Measurements from ENCODE around the gene NOXA1.

The NOXA1 gene

DNA sequence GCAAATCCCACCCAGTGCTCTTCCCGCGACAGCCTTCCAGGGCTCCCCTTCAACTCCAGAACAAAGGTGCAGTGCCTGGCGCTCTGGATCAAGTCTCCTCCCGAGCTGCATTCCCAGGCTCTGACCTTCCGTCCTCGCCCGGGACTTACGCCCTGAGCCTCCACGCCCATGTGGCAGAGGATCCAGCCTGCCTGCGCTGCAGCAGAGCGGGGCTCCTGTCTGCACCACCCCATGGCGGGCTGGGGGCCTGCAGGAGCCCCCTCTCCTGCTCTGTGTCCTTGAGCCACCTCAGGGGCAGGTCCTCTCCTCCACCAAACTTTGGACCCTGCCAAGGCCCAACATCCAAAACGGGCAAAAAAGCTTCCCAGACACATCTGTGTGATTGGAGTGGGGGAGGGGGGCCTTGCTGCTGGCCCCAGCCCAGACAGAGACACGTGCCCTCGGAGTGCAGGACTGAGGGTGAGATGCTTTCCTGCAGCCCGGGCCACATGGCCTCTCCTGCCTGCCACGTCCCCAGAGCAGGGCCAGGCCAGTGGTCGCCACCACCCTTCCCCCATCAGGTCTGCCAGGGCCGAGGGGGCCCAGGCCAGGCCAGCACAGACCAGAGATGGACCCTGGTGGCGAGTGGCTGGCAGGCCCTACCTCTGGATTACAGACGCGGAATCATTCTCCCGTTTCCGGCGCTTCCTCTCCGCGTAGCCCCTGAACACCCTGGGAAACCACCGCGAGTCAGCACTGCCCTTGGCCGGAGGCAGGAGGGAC is 31.6 kb downstream of the NOXA1 start:
- DNase-seq (ENCODE audit: low spot score), result no peak

DNA sequence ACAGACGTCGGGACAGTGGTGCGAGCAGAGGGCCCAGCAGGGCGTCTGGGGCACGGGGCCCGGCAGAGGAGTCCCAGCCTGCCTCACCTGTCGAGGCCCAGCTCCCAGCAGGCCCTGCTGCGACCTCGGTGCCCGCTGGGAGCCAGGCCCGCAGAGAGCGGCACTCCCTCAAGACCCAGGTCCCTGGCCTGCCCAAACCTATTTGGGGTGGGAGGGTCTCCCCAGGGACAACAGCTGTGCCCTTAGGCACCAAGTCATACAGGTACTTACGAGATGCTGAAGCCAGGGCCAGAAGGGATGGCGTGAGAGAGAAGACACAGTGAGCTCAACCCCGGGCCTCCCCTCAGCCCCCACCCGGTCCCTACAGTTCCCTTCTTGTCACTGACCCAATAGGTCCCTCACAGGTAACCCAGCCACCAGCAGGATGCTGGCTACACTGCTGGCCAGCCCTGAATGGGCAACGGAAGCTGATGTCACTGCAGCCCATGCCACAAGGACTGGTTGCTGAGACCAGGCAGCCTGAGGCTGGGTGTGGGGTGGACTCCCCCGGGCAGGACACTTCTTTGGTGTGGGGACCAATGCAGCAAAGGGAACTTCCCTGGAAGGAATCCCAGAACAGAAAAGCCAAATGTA is 32.3 kb downstream of the NOXA1 start:
- no peak for DNase-seq (ENCODE audit: low spot score)

DNA sequence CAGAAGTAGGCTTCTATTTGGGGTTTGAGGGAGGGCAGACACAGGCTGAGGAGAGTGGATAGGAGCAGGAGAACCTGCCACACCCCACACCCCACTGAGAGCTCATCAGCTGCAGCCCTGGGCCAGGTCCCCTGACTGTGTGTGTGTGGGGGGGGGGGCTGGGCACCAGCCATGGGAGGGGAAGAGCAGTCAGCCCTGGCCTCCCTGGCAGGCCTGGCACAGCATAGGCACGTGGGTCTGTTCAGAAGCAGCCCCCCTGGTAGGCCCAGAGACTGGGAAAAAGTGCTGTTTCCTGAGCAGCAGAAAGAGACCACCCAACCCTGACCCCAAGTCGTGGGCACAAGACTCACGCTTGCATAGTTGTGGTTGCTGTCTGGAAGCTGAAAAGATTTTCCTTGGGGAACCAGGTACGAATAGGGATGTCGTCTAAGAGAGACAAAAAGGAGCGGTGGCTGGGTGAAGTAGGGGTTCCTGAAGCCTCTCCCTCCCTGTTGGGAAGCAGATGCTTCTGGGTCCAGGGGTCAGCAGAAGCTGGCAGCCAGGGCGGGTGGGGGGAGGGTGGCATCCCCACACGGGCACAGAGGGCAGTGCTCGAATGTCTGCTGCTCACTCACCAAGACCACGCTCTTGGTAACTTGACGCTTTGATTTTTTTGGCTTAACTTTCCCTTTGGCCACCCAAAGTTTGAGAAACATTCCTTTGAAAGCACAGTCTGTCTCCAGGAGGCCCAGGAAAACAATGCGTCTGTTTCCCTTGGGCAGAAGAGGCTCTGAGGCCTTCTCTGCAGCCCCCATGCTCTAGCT is 33.1 kb downstream of the NOXA1 start:
- DNase-seq (ENCODE audit: low spot score), result no peak

DNA sequence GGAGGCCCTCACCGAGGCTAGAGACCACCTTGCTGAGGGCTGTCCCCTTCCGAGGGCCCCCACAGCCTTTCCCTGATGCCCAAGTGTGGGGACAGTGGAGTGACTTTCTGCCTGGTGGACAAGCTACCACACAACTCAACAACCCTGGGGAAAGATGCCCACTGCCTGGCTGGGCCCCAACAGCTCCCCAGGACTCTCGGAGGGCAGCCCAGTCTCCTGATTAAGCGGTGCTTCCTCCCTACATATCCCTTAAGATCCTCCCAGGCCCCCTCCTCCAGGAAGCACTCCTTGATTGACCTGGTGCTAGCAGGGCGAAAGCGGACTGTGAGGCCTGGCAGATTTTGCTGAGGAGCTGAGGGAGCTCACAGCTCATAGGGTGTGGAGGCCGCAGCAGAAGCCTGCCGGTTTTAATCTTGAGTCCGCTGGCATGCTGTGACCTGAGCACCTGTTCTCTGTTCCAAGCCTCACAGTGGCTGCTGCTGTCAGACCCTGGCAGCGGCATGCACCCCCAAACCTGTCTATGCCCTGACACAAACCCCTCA is 33.7 kb downstream of the NOXA1 start:
- DNase-seq (ENCODE audit: low spot score), result no peak

DNA sequence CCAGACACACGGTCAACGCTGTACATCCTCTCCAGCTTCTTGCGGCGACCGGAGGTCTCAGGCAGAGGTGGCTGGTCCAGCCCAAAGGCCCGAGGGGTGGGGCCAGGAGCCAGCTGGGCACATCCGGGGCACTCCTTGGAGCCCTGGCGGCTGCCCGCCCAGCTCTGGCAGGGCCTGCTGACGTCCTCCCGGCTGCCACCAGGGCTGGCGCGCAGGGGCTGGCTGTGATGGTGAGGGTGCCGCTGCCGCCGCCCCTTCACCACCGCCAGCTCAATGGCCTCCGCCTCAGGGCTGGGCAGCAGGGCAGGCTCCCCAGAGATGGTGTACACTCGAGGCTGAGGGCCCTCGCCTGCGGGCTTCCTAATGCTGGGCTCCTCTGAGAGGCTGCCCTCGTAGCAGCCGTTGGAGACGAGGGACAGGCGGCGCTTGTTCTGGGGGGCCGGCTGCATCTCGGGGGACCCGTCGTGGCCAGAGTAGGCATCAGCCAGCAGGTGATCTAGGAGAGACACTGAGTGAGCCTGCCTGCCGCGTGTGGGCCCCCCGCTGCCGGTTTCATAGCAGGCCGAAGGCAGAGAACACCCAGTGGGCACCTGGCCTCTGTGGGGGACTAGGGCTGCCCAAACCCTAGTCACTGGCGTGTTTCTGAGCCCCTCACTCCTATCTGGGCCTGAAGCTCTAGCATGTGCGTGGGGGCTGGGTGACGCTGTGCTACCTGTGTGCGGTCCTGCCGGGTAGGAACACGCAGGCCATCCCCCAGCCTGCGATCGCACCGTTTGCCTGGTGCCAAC is 34.4 kb downstream of the NOXA1 start:
- DNase-seq (ENCODE audit: low spot score), result no peak

DNA sequence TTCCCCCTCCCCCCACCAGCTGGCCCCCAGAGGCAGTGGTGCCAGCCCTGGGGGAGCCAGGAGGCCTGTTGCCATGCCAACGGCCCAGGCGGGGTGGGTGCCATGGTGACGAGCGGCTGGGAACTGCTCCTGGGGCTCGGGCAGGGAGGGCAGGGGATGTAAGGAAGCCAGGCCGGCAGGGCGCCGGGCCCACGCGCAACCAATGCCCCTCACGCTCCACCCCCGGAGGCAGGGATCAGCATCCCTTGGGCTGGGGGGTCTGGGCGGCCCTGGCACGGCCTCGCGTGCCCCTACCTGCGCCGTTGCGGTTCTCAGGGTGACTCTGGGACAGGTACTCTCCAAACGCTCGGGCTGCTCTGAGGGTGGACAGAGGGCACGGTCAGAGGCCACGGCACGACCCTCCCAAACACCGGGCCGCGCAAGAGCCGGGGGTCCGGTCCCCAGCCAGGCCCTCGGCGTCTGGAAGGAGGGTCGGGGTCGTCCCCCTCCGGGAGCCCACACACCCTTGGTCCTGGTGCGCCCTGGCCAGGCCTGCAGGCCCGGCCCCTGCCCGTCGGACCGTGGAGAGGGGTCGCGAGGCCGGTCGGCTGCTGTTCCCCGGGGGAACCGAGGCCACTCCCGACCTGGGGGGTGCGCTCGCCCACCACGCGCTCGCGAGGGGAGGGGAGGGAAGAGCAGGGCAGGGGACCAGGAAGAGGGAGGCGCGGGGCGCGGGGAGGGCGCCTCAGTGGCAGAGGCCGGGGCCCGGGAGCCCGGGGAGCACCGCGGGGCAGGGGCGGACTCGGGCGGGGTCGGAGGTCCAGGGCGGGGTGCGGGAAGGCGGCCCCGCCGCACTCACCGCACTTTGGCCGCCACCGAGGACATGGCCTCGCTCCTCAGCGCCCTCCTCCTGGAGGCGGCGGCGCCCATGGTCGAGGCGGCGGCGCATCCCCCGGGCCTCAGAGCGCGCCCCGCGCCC is 35.3 kb downstream of the NOXA1 start:
- DNase-seq (ENCODE audit: low spot score), result no peak

DNA sequence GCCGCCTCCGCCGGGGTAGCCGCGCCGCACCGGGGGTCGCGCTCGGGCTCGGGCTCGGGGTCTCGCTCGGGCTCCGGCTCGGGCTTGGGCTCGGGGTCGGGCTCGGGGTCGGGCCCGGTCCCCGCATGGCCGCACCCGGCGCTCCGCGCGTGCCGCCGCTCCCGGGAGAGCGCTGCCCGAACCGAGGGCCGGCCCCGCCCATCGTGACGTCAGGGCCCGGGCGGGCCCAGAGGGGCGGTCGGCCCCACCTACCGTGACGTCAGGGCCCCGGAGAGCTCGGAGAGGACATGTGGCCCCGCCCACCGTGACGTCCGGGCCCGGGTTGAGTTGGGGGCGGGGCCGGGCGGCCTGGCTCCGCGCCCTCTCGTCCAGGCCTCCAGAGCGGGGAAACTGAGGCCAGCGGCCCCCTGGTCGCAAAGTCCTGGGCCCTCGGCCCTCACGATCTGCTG is 36.0 kb downstream of the NOXA1 start, which contains the start of gene NSMF:
NSMF (minus strand) TSS at position 183 of the 449 bp plus-strand sequence. CDS start 232 bp downstream, outside the sequence.
- peak; percentile 92 for DNase-seq (ENCODE audit: low spot score)

DNA sequence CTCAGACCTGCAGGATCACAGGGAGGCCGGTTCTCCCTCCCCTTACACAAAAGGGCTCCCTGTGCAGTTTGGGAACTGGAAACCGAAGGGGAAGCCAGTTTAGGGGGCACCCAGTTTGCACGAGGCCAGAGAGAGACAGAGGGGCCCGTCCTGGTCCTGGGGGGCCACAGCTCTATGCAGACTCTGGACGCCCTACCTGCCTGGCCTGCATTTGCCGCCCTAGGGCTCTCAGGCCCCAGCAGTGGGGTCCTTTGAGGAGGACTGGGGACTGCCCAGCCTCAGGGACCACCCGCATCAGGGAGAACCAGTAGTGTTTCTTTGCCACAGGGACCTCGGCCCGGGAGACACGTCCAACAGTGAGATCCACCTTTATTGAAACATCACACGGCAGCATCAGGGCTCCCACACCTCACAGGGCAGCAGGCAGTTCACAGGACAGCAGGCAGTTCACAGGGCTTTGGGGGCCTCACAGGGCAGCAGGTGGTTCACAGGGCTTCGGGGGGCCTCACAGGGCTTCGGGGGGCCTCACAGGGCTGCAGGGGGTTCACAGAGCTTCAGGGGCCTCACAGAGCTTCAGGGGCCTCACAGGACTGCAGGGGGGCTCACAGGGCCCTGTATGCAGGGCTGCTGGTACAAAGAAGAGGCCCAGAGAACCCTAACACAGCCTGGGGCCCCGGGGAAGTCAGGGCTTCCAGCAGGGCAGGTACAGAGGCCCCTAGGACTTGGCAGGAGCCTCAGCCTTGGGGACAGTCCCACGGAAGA is 36.6 kb downstream of the NOXA1 start:
- no peak for DNase-seq (ENCODE audit: low spot score)

DNA sequence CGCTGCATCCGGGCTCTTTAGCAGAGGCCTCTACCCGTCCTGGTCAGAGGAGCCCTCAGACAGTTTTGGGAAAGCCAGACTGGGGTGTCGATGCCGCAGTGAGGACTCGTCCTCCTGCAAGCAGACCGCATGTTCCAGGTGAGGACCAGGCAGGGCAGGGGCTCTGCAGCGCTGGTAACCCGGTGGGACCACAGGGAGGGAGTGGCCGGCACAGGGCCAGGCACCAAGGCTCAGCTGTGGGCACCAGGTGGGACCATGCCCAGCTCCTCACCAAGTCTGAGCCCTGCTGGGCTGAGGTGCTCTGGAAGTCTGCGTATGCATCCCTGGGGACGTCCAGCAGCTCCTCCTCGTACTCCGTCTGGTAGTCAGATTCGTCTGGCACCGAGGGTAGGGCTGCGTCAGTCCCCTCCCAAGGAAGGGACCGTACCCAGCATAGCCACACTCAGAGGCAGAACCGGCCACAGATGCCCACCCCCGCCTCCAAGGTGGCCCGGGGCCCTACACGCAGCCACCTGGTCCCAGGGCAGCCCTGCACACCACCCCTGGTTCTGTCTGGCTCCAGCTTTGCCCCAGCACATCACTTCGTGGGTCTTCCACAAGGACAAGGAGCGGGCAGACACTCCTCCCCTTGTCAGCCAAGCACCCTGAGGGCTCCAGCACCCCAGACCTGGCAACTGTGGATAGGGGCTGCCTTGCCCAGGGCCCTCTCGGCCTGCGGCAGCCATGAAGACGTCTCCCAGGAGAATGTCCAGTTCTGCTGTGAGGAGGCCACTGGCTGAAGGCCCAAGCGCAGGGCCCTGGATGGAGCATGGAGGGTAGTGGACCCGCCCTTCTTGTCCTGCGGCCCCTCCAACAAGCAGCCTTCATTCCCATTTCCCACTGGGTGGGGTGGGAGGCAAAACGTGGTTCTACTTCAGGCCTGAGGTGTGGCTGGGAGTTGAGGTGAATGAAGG is 37.4 kb downstream of the NOXA1 start:
- no peak for DNase-seq (ENCODE audit: low spot score)

DNA sequence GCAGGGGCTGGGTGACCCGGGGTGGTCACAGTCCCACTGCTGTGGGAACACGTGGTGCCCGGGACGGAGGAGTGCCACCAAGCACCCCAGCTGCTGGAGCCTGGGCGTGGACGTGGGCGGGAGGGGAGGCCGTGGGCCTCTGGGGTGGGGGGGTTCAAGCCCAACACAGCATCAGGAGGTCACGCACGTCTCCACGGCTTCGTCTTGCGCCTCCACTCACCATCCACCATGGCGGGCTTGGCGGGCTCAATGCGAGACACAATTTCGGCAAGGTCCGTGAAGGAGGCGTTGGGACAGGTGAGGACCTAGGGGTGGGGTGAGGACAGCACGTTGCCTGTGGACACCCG is 38.1 kb downstream of the NOXA1 start:
- no peak for DNase-seq (ENCODE audit: low spot score)

DNA sequence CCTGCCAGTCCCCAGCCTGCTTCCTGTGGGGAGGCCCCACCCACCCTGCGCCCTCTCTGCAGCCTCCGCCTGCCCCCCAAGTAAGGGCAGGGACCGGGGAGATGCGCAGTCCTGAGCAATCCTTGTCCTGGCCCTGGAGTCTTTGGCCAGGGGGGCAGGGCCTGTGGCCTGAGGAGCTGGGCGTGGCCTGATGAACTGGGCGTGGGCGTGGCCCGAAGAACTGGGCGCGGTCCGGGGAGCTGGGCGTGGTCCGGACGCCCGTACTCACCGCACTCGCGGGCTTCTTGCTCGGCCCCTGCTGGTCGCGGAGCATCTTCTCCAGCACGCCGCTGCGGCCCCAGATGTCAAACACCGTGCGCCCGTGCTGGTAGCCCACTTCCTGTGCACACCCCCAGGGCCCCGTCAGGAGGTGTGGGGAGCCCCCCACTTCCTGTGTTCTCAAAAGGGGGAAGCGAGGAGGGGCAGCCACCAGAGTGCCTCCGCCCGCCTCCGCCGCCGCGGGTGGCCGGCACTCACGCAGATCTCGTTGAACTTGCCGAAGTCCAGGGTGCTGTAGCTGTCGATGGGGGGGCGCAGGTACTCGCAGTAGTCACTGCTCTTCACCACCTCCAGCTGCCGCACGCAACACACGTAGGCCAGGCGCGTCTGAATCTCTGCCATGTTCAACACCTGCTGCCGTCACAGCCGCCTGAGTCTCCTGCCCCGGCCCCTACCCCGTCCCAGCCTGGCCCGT is 38.6 kb downstream of the NOXA1 start:
- DNase-seq (ENCODE audit: low spot score), result peak; percentile 72

DNA sequence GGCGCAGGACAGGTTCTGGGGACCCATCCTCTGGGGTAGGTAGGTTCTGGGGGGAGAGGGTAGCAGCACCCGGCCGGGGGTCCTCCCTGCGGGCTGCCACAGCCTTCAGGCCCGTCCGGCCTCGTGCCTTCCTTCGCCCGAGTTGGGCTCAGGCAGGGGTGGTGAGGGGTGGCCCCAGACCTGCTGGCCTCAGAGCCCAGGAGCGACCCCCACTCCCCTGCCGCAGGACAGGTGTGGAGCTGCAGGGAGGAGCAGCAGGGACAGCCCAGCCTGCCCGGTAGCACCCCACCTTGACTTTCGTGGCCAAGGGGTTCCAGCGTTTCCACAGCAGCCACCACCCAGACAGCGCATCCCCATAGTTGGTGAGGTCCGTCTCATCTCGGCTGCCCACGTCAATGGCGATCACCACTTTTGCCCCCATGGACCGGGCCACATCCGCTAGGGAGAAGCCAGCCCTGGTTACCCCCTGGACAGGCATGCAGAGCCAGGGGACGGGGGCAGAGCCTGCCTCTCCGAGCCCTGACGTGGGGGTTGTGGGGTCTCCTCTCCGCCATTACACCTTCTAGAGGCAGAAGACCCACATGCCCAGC is 39.3 kb downstream of the NOXA1 start:
- DNase-seq (ENCODE audit: low spot score), result no peak

DNA sequence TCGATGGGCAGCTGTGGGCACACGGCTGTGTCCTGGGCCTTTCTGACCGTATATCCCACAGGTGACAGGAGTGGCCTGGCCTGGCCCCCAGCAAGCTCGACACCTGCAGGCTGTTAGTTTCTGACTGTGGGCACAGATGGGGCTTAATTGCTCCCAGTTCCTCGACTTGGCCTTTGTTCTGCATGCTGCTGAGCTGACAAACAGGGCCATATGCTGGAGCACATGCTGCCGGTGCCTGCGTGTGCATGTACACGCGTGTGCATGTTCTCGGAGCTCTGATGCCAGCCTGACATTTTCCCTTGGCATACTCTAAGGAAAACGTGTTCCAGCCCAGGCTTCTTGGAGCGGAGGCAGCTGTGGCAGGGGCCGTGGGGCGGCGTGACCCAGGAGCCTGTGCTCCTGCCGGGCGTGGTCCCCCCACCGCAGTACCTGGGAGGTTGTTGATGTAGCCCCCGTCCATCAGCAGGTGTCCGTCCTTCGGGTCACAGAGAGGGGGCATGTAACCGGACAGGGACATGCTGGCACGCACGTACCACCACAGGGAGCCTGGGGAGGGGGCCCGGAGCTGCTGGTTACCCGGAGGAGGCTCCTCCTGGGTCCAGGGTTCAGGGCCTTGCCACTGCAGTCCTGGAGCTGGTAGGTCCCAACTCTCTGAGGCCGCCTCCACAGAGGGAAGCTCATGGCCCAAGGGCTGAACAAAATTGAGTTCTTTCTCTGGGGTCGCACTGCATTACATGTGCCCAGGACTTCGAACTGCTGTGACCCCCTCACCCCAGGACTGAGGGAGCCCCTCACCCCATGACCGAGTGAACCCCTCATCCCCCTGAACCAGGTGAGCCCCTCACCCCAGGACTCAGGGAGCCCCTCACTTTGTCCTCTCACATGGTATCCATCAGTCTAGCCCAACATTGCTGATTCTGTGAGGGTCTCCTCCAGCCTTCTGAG is 40.1 kb downstream of the NOXA1 start:
- no peak for DNase-seq (ENCODE audit: low spot score)

DNA sequence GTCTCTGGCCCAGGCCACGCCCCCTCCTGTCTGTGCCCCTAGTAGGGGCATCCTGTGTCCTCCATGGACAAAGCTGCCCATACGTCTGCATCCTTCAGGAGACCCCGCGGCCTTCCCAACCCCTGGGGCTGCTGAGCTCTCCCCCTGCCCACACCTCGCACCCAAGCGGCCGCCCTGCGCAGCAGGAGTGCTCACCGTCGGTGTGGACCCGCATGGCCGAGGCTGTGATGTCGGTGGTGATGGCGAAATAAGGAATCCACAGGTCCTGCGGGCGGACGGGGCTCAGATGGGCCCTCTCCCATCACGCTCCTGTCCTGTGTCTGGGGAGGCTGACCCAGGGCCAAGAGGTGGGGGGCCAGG is 40.7 kb downstream of the NOXA1 start:
- no peak for DNase-seq (ENCODE audit: low spot score)

DNA sequence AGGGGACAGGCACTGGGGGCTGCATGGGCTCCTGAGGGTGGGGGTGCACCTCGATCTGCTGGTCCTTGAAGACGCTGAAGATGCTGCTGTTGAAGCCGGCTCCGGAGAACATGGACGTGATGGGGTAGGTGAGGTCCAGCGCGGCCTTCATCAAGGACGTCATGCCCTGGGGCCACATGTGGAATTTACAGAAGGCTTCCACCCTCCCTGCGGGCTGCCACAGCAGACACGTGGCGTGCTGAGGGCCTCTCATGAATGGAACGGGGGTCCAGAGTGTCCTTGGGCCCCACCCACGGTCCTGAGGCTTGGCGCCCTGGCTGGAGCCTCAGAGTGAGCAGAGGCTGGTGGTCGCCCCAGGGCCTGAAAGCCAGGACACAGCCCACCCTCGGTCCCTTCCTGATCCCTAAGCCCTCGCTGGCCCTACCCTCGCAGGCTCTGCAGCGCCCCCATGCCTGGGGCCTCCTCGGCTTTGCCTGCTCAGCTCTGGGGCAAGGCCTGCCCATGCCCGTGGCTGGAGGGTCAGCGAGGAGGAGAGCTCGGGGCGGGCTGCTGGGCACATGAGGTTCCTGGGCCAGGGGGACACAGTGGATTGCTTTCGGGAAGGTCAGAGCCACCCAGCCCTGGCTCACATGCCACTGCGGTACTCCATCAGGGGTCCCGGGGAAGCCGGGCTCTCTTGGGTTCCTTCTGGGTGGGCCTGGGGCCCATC is 41.3 kb downstream of the NOXA1 start:
- no peak for DNase-seq (ENCODE audit: low spot score)

Data from CD4-positive, alpha-beta T cell treated with Interleukin-2 at 100 ng/mL for 4 hours (primary cell).